ENCODE measurements around the gene ACBD4. TPM values are rescaled to one million over a fixed set of nuclear protein-coding genes. Genes with fewer than 3 reads are reported as not detected.
A peak's percentile ranks its signal among the peaks of the same experiment; 100 is the strongest.

Gene ACBD4
- total and polyA plus RNA-seq, 10 of the 15 experiments (the other 5 are each of a cell fraction or from before 2014, with no cell fraction given): 0.20 to 13.8 (median 6.9) TPM

- no peak for TF ChIP-seq DPF2 (IDR thresholded peaks at IDR 0.05)
- no peak for TF ChIP-seq IKZF1 (conservative IDR thresholded peaks at IDR 0.05)
- no peak for TF ChIP-seq USF2 (IDR thresholded peaks at IDR 0.05; ENCODE audit: borderline replicate concordance, low read depth, low read length)
Measured at GRCh38 chr17:45123076-45123770, 12.3 kb upstream of the ACBD4 start (continued).

- H3K79me2 ChIP-seq (ENCODE audit: control insufficient read depth, insufficient read depth, low read length): no peaks in the 10 kb centered on the region
- POLR2A ChIA-PET: interaction anchor here (0.5 to 1.6 kb wide), 2 partner anchors 11 to 120 kb away, joined by 3 read pairs; partner anchors contain the start of gene ACBD4
- CTCF ChIA-PET: interaction anchor here (3.0 kb wide), 1 partner anchor 11 kb away, joined by 11 read pairs; the partner anchor contains the start of gene ACBD4
- no TSS peak for BruUV-seq (replicated peaks)
- no peaks in the 10 kb centered on the region for H3K36me3 ChIP-seq (ENCODE audit: control insufficient read depth in 2 of 2, insufficient read depth in 2 of 2, low read length in 1 of 2)
- TF ChIP-seq ZBTB33 (IDR thresholded peaks at IDR 0.05) (no peak), EED (IDR thresholded peaks at IDR 0.05; ENCODE audit: low read depth) (no peak), PRDM15 (CRISPR knock-in tag; IDR thresholded peaks at IDR 0.05) (no peak), RELB (IDR thresholded peaks at IDR 0.05; ENCODE audit: low read depth) (no peak), STAT3 (IDR thresholded peaks at IDR 0.05; ENCODE audit: low read depth, low read length) (no peak)
- no peaks in the 10 kb centered on the region for H3K9me3 ChIP-seq (replicated peaks; ENCODE audit: control insufficient read depth, insufficient read depth, low read length)
- H3K27me3 ChIP-seq (replicated peaks in 1 of 2; ENCODE audit: control insufficient read depth in 2 of 2, insufficient read depth in 2 of 2, low read length in 1 of 2): no peaks in the 10 kb centered on the region
- in situ Hi-C loops (cut with MboI) (loop anchor here (10.0 kb wide), 1 partner anchor 349 kb away; no protein-coding TSS in a partner anchor), intact Hi-C loops (cut with micrococcal nuclease; ENCODE audit: unreplicated experiment) (no loop called here)
- ATAC-seq: peak; percentile 92
- WGBS (ENCODE audit: insufficient coverage, insufficient replicate concordance, low lambda C conversion rate, missing lambda C conversion rate): 42% methylated on average over 15 of the region's 15 CpGs
- no peak overlapping the region for H3K4me3 ChIP-seq
- no peaks in the 10 kb centered on the region for H3K4me1 ChIP-seq (ENCODE audit: control insufficient read depth, insufficient read depth, low read length)
- no peaks in the 10 kb centered on the region for H4K20me1 ChIP-seq (ENCODE audit: control insufficient read depth, insufficient read depth)
- no peak for DNase-seq (ENCODE audit: low read depth, low spot score)
- no peak overlapping the region for H2AFZ ChIP-seq (ENCODE audit: control insufficient read depth, low read depth, low read length)
- SMC1A ChIA-PET (ENCODE audit: uncharacterized antibody, unreplicated experiment): interaction anchor here (0.5 kb wide), 1 partner anchor 153 kb away, joined by 3 read pairs; no protein-coding TSS in a partner anchor
- no peak overlapping the region for H3K9ac ChIP-seq (ENCODE audit: control insufficient read depth, insufficient read depth, low read length)
- no peak for FAIRE-seq
- RAD21 ChIA-PET (ENCODE audit: unreplicated experiment): no interaction called here
- no peak overlapping the region for H3K27ac ChIP-seq (ENCODE audit: control insufficient read depth, insufficient read depth)
- no peak overlapping the region for H3K4me2 ChIP-seq (ENCODE audit: control insufficient read depth, insufficient read depth)
Measured at GRCh38 chr17:45123930-45124796, 11.3 kb upstream of the ACBD4 start.

Data from GM12878 (cell line).